OCI-M2 (cell line): ENCODE data around the gene FN1.
"Not testable (repeated sequence)": the region's sequence is repeated elsewhere in the genome, so short reads cannot be mapped to it uniquely, and the experiment has no call there.

ENCODE experiments used
- DNase-seq: peaks from one replicate; lab custom pipeline; 2025; ENCODE audit not compliant: unreplicated experiment; lab: John Stamatoyannopoulos, UW

The FN1 gene

DNA sequence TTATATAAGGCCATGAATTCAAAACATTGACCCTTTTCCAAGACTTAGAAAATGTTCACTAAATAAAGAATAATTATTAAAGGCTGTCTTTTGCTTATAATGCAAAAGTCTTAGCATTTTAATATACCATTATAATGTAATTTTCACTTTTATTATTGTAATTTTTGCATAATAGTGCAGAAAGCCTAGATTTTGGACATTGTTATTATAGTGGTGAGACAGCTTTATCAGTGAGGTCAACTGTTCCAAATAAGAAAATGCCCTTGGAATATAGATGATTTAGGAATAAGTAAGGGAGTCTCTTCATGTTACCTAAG lies 67.4 kb downstream of the FN1 start:
- DNase-seq: no peak

- DNase-seq: no peak
These were observed 68.0 kb downstream of the FN1 start for GRCh38 chr2:215367662-215368492.

DNA sequence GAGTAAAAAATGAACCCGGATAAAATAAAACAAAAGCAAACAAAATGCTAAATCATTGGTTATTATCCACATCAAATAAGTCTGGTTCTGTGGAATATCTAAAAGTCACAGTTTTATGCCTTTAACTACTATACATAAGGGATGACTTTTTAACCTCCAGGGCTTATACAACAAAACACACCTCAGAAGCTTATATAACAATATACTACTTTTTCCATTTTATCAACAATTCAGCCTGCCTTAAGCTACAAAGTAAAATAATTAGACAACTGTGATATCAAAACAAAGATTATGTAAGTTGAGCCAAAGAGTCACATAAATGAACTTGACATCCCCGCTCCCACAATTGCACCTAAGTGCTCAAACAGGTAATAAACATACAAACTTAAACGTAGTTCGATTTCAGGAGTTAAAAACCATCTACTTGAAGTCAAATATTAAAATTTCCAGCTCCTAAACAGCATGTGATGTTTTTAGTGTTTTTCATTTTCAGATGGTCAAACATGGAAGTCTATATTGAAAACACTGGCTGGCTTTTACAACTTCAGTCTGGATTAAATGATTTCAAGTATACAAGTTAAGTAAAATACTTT lies 69.3 kb downstream of the FN1 start:
- DNase-seq: no peak

GRCh38 chr2:215365184-215365658 lies 70.6 kb downstream of the FN1 start:
- no peak for DNase-seq

DNA sequence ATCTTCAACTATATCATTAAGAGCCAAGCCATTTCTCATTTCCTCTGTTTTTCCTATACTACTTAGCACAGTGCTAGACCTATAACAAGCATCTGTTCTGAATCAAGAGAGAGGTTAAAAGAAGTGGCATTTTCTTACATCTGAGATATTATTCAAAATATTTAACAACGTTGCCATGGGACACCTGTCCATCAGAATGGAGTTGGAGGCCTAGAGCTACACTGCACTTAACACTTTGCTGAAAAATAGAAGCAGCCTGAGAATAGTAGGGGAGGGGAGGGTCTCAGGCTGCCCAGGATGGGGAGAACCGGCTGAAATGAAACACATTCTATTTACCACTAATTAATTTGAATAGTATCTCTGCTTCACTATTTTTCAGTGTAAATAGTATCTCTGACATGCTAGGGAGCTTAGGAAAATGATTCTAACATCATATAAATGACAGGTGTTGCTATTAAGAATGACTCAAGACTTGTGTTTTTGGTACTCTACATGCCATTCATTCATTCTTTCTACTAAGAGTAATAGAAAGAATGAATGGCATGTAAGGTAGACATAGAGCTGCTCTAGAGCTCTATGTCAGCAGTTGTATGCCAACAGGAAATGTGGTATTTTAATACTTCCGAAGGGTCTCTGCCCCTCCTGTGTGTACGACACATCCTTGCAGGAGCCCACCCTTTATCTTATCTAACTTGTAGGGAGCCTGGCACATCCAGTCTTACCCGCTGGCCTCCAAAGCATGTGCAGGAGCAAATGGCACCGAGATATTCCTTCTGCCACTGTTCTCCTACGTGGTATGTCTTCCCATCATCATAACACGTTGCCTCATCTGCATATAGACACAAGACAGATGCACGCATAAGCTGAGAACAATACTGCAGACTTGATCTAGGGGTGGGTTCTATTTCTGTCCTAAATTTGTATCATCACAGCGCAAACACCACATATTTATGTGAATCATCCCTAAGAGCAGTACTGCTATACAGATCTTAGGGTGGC lies 71.4 kb downstream of the FN1 start:
- no peak for DNase-seq

- no peak for DNase-seq
These were observed 72.3 kb downstream of the FN1 start for GRCh38 chr2:215363461-215364156.

- no peak for DNase-seq
These were observed 72.8 kb downstream of the FN1 start for GRCh38 chr2:215363039-215363438.

- DNase-seq: no peak
These were observed 73.3 kb downstream of the FN1 start for GRCh38 chr2:215362562-215362904.

DNA sequence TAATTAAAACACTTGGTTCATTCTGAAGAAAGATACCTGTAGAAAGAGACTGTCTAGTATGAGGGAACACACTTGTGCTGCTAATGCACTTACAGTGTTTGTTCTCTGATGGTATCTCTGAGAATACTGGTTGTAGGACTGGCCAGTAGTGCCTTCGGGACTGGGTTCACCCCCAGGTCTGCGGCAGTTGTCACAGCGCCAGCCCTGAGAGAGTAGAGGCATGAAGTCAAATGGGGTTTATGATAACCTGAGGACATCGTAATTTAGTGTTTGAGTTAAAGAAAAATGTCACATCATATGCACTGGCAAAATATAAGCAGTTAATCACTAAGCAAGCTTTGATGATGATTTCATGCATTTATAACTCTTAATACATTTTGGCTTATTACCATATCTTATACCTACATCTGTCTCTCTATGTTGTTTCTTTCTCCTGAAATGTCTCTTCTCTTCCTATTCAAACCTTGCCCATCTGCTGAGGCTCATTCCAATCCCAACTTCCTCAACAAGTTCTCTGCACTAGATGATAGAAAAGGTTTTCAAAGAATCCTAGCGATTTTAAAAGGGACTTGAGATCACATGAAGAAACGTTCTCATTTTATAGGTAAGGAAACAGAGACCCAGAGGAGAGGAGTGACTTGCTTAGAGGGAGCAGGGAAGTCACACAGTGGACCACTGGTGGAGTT lies 73.8 kb downstream of the FN1 start:
- DNase-seq: no peak

DNA sequence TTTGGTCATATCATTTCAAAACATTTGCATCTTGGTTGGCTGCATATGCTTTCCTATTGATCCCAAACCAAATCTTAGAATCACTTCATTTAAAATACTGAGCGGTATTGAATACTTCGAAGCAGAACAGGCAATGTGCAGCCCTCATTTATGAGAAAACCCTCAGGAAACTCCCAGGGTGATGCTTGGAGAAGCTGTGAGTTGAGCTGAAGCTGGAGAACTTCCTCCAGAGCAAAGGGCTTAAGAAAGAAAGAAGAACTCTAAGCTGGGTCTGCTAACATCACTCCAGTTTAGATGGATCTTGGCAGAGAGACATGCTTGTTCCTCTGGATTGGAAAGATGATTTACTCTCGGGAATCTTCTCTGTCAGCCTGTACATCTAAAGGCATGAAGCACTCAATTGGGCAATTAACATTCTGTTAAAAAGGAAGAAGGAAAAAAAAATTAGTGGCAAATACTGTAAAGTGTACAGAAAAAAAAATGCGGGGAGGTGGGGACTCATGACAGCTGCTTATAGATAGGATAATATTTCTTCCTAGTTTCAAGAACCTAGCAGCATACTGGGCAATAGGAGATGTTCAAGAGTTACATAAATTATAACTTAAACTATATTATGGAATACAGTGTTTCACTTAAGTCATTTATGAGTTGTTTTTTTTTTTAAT lies 74.5 kb downstream of the FN1 start:
- no peak for DNase-seq

DNA sequence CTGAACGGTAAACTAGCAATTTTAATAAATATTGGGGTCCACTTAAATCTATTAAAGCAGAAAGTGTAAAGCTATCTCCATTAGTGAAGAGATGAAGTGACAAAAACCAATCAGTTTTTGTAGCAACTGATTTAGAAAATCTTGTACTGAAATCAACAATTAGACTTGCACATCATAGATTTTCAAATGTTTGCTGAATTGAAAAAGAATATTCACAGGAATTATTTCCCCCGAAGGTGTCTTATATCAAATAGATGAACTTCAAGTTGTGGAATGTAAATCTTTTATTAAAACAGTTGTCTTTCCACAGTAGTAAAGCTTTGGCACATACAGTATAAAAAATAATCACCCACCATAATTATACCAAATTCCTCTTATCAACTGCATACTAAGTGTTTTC lies 75.3 kb downstream of the FN1 start:
- no peak for DNase-seq

DNA sequence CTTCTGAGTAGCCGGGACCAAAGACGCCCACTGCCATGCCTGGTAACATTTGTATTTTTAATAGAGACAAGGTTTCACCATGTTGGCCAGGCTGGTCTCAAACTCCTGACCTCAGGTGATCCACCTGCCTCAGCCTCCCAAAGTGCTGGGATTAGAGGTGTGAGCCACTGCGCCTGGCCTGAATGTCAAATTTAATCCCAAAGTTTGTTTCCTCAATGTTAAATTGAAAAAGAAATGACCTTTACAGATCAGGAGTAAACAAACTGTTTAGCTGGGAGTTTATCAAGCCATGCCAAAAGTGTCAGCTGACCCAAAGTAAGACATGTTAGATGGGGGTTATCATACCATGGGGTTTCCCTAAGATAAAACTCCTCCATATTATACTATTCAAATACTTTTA lies 75.8 kb downstream of the FN1 start:
- not testable (repeated sequence) for DNase-seq

DNA sequence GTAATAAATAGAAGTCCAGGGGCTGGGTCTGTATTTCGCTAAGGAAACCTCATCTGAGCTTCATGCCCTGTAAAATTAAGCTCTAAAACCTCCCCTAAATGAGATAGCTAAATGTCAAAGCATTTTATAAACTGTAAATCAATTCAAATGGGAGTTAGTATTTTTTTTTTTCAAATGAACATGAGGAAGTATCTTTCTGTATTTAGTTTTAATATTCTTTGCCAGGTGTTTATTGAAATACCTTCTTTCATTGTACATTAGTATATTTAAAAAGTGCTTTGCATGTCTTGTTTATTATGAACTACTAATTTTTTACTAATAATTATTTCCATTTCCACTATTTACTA lies 76.3 kb downstream of the FN1 start:
- no peak for DNase-seq

DNA sequence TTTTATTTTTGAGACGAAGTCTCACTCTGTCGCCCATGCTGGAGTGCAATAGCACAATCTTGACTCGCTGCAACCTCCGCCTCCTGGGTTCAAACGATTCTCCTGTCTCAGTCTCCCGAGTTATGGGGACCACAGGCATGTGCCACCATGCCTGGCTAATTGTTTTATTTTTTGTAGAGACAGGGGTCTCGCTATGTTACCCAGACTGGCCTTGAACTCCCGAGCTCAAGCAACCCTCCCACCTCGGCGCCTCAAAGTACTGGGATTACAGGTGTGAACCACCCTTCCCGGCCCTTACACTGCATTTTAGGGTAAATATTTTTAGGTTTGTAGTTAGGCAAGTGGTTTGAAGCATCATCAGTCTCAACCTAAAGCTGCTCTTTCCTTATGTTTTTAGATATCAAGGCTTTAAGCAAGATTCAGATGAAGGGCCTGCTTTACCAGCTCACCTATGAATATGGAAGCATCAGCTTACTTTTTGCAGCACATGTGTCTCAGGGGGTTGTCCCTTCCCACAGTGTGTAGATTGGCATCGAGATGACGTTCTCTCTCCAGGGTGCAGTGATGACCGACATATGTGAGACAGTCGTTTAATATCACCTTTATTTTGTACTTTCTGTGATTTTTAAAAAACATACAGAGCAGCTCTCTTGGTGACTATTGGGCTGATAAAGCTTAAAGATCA lies 76.8 kb downstream of the FN1 start:
- DNase-seq: no peak

- DNase-seq: no peak
These were observed 77.5 kb downstream of the FN1 start for GRCh38 chr2:215358312-215358845.

DNA sequence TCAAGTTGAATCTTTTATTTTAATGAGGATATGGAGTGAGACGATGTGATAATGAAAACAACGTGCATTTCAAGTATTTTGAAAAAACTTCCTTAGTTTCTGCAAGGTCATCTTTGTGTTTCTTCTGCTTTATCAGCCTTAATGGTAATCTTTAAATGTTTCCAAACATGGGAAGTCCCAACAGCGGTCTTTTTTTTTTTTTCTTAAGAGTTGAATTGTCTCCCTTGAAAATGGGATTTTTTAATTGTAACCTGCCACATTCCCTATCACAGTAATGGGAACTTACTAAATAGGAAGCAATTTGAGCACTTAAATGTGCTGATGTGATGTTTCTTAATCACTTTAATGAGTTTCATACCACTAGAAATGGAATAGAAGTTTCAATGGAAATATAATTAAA lies 78.2 kb downstream of the FN1 start:
- DNase-seq: no peak

DNA sequence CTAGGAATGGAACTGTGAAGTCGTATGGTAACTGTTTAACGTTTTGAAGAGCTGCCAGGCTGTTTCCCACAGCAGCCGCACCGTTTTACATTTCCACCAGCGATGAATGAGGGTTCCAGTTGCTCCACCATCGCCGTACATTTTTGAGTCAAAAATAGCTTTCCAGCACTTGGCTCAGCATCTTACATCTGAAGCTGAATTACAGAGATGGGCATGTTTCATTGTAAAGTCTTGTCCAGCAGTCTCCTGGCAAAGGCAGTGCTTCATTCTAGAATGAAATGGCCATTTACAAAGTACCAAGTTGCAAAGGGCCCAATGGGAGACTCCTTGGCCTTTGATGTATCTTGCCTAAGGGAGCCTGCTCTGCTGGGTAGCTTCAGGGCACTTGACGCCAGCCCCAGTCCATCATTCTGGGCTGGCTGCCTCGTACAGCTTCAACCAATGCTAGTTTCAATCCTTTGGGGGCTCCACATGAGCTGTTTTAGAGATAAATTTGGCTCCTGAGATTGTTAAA lies 78.9 kb downstream of the FN1 start:
- no peak for DNase-seq

- DNase-seq: no peak
These were observed 79.4 kb downstream of the FN1 start for GRCh38 chr2:215356334-215356947.

- no peak for DNase-seq
These were observed 80.1 kb downstream of the FN1 start for GRCh38 chr2:215355801-215356200.
